Dermis microvascular lymphatic vessel endothelial cell (primary cell): ENCODE results near the gene ZDHHC19. TPM values are rescaled to one million over a fixed set of nuclear protein-coding genes. Genes with fewer than 3 reads are reported as not detected.

Experiments used
- total RNA-seq: library from RNA; depleted of rRNA; stranded (reverse); fragments of >200 nt; gene quantifications from 2 replicates; pipeline ENCODE4 v1.2.1, GENCODE V29; 2014

The ZDHHC19 gene
- total RNA-seq, 1 donor from 2014 or later = not detected

Other genes starting within 250 kb of the ZDHHC19 start
- gene TFRC, start 129.3 kb downstream of the ZDHHC19 start, total RNA-seq = 99.6 and 160 TPM in 2 replicates
- gene SLC51A, start 5.1 kb upstream of the ZDHHC19 start, total RNA-seq = not detected in 2 replicates
- 48.7 and 48.8 TPM in 2 replicates for gene PCYT1A, start 76.3 kb upstream of the ZDHHC19 start, total RNA-seq
- 6.1 and 6.2 TPM in 2 replicates for gene DYNLT2B, start 106.8 kb upstream of the ZDHHC19 start, total RNA-seq
- gene TM4SF19, start 127.0 kb upstream of the ZDHHC19 start, total RNA-seq = 0.39 and 0.51 TPM in 2 replicates
- 17.1 and 18.2 TPM in 2 replicates for gene UBXN7, start 221.0 kb upstream of the ZDHHC19 start, total RNA-seq